BE2C (cell line): Measurements from ENCODE around the gene RPEL1.

Experiments
- DNase-seq: peaks from one replicate; pipeline ENCODE4 v3.0.0-alpha.2; 2020
- H3K27me3 ChIP-seq: fragments of 250-450 bp; sonication (Bioruptor Pico); 2 replicates; pipeline ENCODE4 v1.5.1; 2020; ENCODE audit warnings: mild to moderate bottlenecking
- H3K36me3 ChIP-seq: fragments of 250-450 bp; sonication (Bioruptor Pico); 2 replicates; pipeline ENCODE4 v1.5.1; 2020; ENCODE audit warnings: mild to moderate bottlenecking
- H3K4me1 ChIP-seq: fragments of 250-450 bp; sonication (Bioruptor Pico); 2 replicates; pipeline ENCODE4 v1.5.1; 2020
- H3K4me3 ChIP-seq: 2 replicates; pipeline ENCODE4 v1.5.1; 2011; ENCODE audit warnings: low read depth, low read length
- H3K9me3 ChIP-seq: fragments of 250-450 bp; sonication (Bioruptor Pico); 2 replicates; pipeline ENCODE4 v1.5.1; 2020
- CTCF ChIP-seq: IDR thresholded peaks from 2 replicates; pipeline ENCODE4 v1.5.1; 2012; ENCODE audit warnings: mild to moderate bottlenecking, low read depth, low read length

The RPEL1 gene

GRCh38 chr10:103259989-103260388, 14.3 kb downstream of the RPEL1 start:
- DNase-seq: no peak
- no peak for TF ChIP-seq CTCF

GRCh38 chr10:103262229-103262628, 16.5 kb downstream of the RPEL1 start:
- H3K36me3 ChIP-seq: no peaks in the 10 kb centered on the region
- DNase-seq: no peak
- TF ChIP-seq CTCF: no peak
- no peak overlapping the region for H3K4me3 ChIP-seq
- no peaks in the 10 kb centered on the region for H3K4me1 ChIP-seq
- H3K9me3 ChIP-seq: no peaks in the 10 kb centered on the region
- no peaks in the 10 kb centered on the region for H3K27me3 ChIP-seq

More at GRCh38 chr10:103259989-103260388, 14.3 kb downstream of the RPEL1 start:
- Histone ChIP-seq H3K9me3 (no peaks in the 10 kb centered on the region), H3K36me3 (no peaks in the 10 kb centered on the region), H3K4me3 (no peak overlapping the region), H3K4me1 (no peaks in the 10 kb centered on the region), H3K27me3 (no peaks in the 10 kb centered on the region)

DNA sequence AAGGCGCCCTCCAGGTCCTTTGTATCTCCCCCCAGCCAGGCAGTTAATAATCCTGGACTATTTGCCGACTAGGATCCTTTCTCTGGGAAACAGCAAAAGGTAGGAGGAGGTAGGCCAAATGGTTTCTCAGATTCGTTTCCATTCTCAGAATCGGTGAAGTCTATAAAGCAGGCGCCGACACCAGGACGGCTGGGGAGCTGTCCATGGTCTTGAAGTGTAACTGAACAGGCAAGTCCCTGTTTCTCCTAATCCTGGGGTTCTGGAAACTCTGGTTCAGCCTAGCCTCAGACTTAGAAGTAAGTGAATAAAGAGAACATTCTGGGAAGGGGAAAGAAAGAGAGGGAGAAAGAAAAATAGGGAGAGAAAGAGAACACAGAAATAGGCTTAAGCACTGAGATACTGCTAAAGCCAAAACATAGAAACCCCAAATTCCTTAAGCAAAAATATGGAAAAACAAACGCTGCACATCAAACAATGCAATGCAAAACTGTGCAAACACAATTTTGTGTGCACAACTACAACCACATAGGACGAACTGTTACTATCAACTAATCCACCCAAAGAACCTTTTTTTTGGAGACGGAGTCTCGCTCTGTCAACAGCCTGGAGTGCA, 20.1 kb downstream of the RPEL1 start:
- Histone ChIP-seq H3K9me3 (no peaks in the 10 kb centered on the region), H3K4me3 (no peak overlapping the region), H3K4me1 (no peaks in the 10 kb centered on the region), H3K36me3 (no peaks in the 10 kb centered on the region), H3K27me3 (no peaks in the 10 kb centered on the region)
- DNase-seq: no peak
- no peak for TF ChIP-seq CTCF

GRCh38 chr10:103273041-103273441, 27.4 kb downstream of the RPEL1 start:
- no peaks in the 10 kb centered on the region for H3K27me3 ChIP-seq
- DNase-seq: no peak
- H3K9me3 ChIP-seq: no peaks in the 10 kb centered on the region
- TF ChIP-seq CTCF: no peak
- H3K36me3 ChIP-seq: no peaks in the 10 kb centered on the region
- no peak overlapping the region for H3K4me3 ChIP-seq
- no peaks in the 10 kb centered on the region for H3K4me1 ChIP-seq

DNA sequence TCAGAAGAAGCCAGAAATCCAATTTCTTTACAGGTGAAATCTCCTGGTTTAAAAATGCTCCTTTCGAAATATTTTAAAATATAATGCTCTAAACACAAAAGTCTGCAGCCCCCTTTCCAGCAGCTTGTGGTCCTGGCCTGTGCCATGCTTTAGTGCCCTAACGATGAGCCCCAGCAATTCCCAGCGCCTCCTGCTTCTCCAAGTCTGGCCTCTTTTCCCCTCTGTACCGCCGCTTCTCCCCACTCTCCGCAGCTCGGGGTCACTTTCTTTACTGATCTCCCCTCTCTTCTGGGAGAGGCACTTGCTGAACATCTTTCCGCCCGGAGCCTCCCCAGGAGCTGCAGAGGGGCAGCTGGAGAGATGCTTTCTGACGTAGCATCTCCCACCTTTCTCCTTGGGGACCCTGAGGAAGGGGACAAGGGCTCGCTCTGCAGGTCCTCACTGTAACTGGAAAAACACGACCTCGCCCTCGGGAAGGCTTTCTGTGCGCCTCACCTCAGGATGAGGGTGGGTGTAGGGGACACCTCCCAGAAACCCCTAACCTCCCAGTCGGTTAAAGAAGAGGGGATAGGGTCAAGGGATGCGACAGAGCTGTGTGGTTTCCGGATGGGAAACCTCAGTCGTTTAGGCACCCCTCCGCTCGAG, 30.7 kb downstream of the RPEL1 start:
- DNase-seq: no peak
- peaks cover 7% of the 10 kb centered on the region for H3K4me1 ChIP-seq
- H3K4me3 ChIP-seq: peak overlapping the region; percentile 74
- no peaks in the 10 kb centered on the region for H3K27me3 ChIP-seq
- H3K9me3 ChIP-seq: no peaks in the 10 kb centered on the region
- no peak for TF ChIP-seq CTCF
- peaks cover 8% of the 10 kb centered on the region for H3K36me3 ChIP-seq
